Measurements from ENCODE around the gene KCTD20. TPM values are rescaled to one million over a fixed set of nuclear protein-coding genes. Genes with fewer than 3 reads are reported as not detected.

Gene KCTD20
- total and polyA plus RNA-seq, 2 experiments from 2014 or later = 7.4 to 25.0 TPM

- TF ChIP-seq ZNF462 (CRISPR knock-in tag; IDR thresholded peaks at IDR 0.05) = no peak
- TF ChIP-seq JUNB (IDR thresholded peaks at IDR 0.05; ENCODE audit: unreplicated experiment) = no peak
Observed at GRCh38 chr6:36516559-36516958, 73.8 kb downstream of the KCTD20 start (continued).

GRCh38 chr6:36516988-36517387, 74.2 kb downstream of the KCTD20 start:
- no peaks in the 10 kb centered on the region for H4K20me1 ChIP-seq (replicated peaks; ENCODE audit: insufficient read depth)
- no peak overlapping the region for H3K4me2 ChIP-seq
- H3K36me3 ChIP-seq (ENCODE audit: insufficient read depth) = peaks cover 26% of the 10 kb centered on the region
- no peak overlapping the region for H2AFZ ChIP-seq
- H3K27ac ChIP-seq (ENCODE audit: low read depth) = no peak overlapping the region
- H3K4me1 ChIP-seq (ENCODE audit: insufficient read depth) = no peaks in the 10 kb centered on the region
- H3K79me2 ChIP-seq (replicated peaks; ENCODE audit: insufficient read depth) = no peaks in the 10 kb centered on the region
- ATAC-seq (no peak), DNase-seq (ENCODE audit: low spot score) (no peak)
- H3F3A ChIP-seq (replicated peaks; ENCODE audit: low read depth) = no peaks in the 10 kb centered on the region
- Mint-ChIP-seq H3K9me3 (no peaks in the 10 kb centered on the region), H3K36me3 (ENCODE audit: low read depth) (peaks cover 23% of the 10 kb centered on the region), H3K27me3 (ENCODE audit: insufficient read depth, low read depth, poor library complexity) (peaks cover 2% of the 10 kb centered on the region), H3K4me1 (no peaks in the 10 kb centered on the region), H3K27ac (no peak overlapping the region), H3K4me3 (no peak overlapping the region)
- H3K4me3 ChIP-seq = no peak overlapping the region
- no peaks in the 10 kb centered on the region for H3K27me3 ChIP-seq (ENCODE audit: insufficient read depth)
- no peaks in the 10 kb centered on the region for H3K9me2 ChIP-seq (ENCODE audit: insufficient read depth)
- TF ChIP-seq ZNF462 (CRISPR knock-in tag; IDR thresholded peaks at IDR 0.05) = no peak
- no peak for TF ChIP-seq POLR2AphosphoS5 (IDR thresholded peaks at IDR 0.05; ENCODE audit: low read depth)
- TF ChIP-seq STAT1 (IDR thresholded peaks at IDR 0.05; ENCODE audit: unreplicated experiment) = no peak
- TF ChIP-seq EZH2 (IDR thresholded peaks at IDR 0.05; ENCODE audit: low read depth, unreplicated experiment) = no peak
- TF ChIP-seq CTCF (conservative IDR thresholded peaks at IDR 0.05; ENCODE audit: low read depth in 2 of 2) = no peak
- TF ChIP-seq NANOG (IDR thresholded peaks at IDR 0.05; ENCODE audit: borderline replicate concordance) = no peak
